DMS 273 treated with DMSO at 0.1 percent for 48 hours (cell line): Measurements from ENCODE around the gene MUC5AC.
"Not testable (repeated sequence)": the region's sequence is repeated elsewhere in the genome, so short reads cannot be mapped to it uniquely, and the experiment has no call there.

Experiments
- DNase-seq: peaks from one replicate; lab custom pipeline; 2025; lab: John Stamatoyannopoulos, UW

Gene MUC5AC

GRCh38 chr11:1208394-1209261 lies 50.9 kb downstream of the MUC5AC start:
- DNase-seq: no peak

GRCh38 chr11:1209371-1210057 lies 51.8 kb downstream of the MUC5AC start:
- DNase-seq: no peak

GRCh38 chr11:1211838-1212237 lies 54.1 kb downstream of the MUC5AC start:
- DNase-seq: no peak

GRCh38 chr11:1215826-1216225 lies 58.1 kb downstream of the MUC5AC start:
- not testable (repeated sequence) for DNase-seq

- no peak for DNase-seq
These were observed 59.4 kb downstream of the MUC5AC start for GRCh38 chr11:1217151-1217550.

- DNase-seq: no peak
These were observed 60.6 kb downstream of the MUC5AC start for GRCh38 chr11:1218256-1218787.

- DNase-seq: no peak
These were observed 61.2 kb downstream of the MUC5AC start for GRCh38 chr11:1218788-1219445.

- DNase-seq: no peak
These were observed 61.7 kb downstream of the MUC5AC start for GRCh38 chr11:1219446-1219833.

- no peak for DNase-seq
These were observed 62.4 kb downstream of the MUC5AC start for GRCh38 chr11:1219834-1220815.

- DNase-seq: no peak
These were observed 63.4 kb downstream of the MUC5AC start for GRCh38 chr11:1220941-1221721.

- no peak for DNase-seq
These were observed 64.1 kb downstream of the MUC5AC start for GRCh38 chr11:1221848-1222311.

GRCh38 chr11:1222491-1223345 lies 65.0 kb downstream of the MUC5AC start, which contains the start of gene MUC5B:
TSS of gene MUC5B (plus strand) at chr11:1223066. CDS start at chr11:1223124, 58 bp downstream.
- DNase-seq: no peak

- DNase-seq: no peak
These were observed 65.8 kb downstream of the MUC5AC start for GRCh38 chr11:1223346-1224110.

GRCh38 chr11:1224111-1224490 lies 66.3 kb downstream of the MUC5AC start:
- DNase-seq: no peak

- no peak for DNase-seq
These were observed 67.0 kb downstream of the MUC5AC start for GRCh38 chr11:1224491-1225385.

- no peak for DNase-seq
These were observed 67.9 kb downstream of the MUC5AC start for GRCh38 chr11:1225386-1226225.
